ENCODE data around the gene RPS28. TPM values are rescaled to one million over a fixed set of nuclear protein-coding genes. Genes with fewer than 3 reads are reported as not detected.
"Not testable (repeated sequence)": the region's sequence is repeated elsewhere in the genome, so short reads cannot be mapped to it uniquely, and the experiment has no call there.

Gene RPS28
- total RNA-seq, result 1,000 to 10,000 TPM in 9 of 10 donors, 100 to 1,000 TPM in 1; 992 to 1,375 (median 1,101) TPM
- polyA plus RNA-seq, result 100 to 1,000 TPM; 883 to 920 TPM
- long read RNA-seq, donor 1, transcript RPS28-203 (4 exons, 1,326 nt), result major isoform, 242 of 249 reads
- long read RNA-seq, donor 1, partial matches to known transcripts, result 0 of 249 reads
- long read RNA-seq, donor 1, other reads (novel, unspliced or antisense), result 3 of 249 reads
- long read RNA-seq, donor 2, transcript RPS28-203 (4 exons, 1,326 nt), result major isoform, 299 of 319 reads
- long read RNA-seq, donor 2, partial matches to known transcripts, result 7 of 319 reads
- long read RNA-seq, donor 2, other reads (novel, unspliced or antisense), result 8 of 319 reads
- long read RNA-seq, donor 3, transcript RPS28-203 (4 exons, 1,326 nt), result major isoform, 56 of 61 reads
- long read RNA-seq, donor 3, partial matches to known transcripts, result 0 of 61 reads
- long read RNA-seq, donor 3, other reads (novel, unspliced or antisense), result 1 of 61 reads

DNA sequence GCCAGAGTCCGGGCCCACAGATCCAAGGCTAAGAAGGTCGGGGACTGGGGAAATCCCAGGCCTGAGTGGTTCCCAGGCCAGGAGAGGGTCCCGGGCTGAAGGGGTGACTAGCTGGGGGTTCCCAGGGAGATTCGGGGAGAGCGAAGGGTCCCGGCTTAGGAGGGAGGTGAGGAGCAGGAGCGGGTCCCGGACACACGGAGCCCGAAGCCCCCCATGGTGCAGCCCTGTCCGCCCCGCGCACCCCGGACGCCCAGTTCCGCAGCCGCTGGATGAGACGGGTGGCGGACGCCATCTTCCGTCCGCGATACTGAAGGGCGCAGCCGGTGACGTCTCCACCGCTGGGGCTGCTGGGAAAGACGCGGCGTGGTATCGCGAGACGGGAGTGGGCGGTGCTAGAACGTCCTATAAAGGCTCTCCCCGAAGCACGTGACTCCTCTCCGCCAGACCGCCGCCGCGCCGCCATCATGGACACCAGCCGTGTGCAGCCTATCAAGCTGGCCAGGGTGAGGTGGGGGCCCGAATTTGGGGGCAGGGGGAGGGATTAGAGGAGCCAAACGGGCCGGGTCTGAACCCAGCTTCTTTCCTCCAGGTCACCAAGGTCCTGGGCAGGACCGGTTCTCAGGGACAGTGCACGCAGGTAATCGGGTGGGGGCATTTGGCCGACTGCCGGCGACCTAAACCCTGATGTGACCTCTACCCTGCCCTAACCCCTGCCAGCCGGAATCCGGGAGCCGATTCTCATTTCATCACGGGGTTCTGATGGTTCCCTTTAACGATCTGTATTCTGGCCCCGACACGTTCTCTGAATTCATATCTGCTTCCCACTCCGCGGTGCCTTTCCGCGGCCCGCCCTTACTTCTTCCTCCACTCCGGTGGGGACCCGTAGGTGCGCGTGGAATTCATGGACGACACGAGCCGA, at the start of gene RPS28, which contains the start of gene NDUFA7:
RPS28 (plus strand) TSS at position 430 of the 919 bp plus-strand sequence; CDS start at position 465, 35 bp downstream.
NDUFA7 (minus strand) TSS at position 309 of the 919 bp plus-strand sequence; CDS start at position 292, 17 bp downstream.
- intact Hi-C loops (cut with DNase I), result loop anchor here in 3 of 10 donors (2.0 to 10.0 kb wide), 4 partner anchors 21 to 193 kb away; partner anchors contain the start of genes KANK3 (in 1 of the 3) and ZNF414 (in 1 of the 3)
- Histone ChIP-seq H3K27me3 (no peaks in the 10 kb centered on the region), H3K36me3 (peaks cover 0 to 46% (median 22%) of the 10 kb centered on the region in 9 donors), H3K9me3 (no peaks in the 10 kb centered on the region), H3K4me3 (peak within 1 kb of the TSS; percentile 67 to 99 (median 96)), H3K27ac (peak within 1 kb of the TSS; percentile 81 to 97 (median 96)), H3K4me1 (peaks cover 17 to 58% (median 44%) of the 10 kb centered on the region in 9 donors)
- ATAC-seq (peak; percentile 95 to 98 (median 96)), DNase-seq (peak; percentile 97 to 98)
- WGBS, 2 donors, result 0% methylated on average over 72 of the region's 72 CpGs
- TF ChIP-seq, protein P1, sequence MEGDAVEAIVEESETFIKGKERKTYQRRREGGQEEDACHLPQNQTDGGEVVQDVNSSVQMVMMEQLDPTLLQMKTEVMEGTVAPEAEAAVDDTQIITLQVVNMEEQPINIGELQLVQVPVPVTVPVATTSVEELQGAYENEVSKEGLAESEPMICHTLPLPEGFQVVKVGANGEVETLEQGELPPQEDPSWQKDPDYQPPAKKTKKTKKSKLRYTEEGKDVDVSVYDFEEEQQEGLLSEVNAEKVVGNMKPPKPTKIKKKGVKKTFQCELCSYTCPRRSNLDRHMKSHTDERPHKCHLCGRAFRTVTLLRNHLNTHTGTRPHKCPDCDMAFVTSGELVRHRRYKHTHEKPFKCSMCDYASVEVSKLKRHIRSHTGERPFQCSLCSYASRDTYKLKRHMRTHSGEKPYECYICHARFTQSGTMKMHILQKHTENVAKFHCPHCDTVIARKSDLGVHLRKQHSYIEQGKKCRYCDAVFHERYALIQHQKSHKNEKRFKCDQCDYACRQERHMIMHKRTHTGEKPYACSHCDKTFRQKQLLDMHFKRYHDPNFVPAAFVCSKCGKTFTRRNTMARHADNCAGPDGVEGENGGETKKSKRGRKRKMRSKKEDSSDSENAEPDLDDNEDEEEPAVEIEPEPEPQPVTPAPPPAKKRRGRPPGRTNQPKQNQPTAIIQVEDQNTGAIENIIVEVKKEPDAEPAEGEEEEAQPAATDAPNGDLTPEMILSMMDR (IDR thresholded peaks at IDR 0.05), result peak; percentile 15 to 60 (median 49)

DNA sequence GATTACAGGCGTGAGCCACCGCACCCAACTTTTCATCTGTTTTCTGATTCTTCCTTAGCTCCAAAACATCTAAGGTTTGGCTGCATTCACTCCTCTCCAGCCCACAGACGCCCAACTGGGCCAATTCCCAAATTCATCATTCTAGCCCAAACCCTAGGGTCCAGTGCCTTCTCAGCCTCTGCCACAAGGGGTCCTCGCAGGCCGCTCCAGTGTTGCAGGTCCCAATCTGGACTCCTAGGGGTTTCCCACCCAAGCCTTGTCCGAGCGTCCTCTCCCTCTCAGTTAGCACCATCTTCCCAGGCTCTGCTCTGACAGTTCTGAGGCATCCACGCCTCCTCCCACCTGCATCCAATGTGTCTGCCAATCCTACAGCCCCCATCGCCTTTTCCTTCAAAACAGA, 44.8 kb upstream of the RPS28 start:
- H3K9me3 ChIP-seq; DNase-seq; H3K4me1 ChIP-seq; intact Hi-C loops (cut with DNase I); H3K4me3 ChIP-seq; H3K27ac ChIP-seq; H3K36me3 ChIP-seq; H3K27me3 ChIP-seq: not testable (repeated sequence)
- no CpG with 5 or more reads among the region's 9 CpGs for WGBS, 2 donors
- ATAC-seq, result peak in 7 of 8 donors; percentile 33 to 84 (median 77)

DNA sequence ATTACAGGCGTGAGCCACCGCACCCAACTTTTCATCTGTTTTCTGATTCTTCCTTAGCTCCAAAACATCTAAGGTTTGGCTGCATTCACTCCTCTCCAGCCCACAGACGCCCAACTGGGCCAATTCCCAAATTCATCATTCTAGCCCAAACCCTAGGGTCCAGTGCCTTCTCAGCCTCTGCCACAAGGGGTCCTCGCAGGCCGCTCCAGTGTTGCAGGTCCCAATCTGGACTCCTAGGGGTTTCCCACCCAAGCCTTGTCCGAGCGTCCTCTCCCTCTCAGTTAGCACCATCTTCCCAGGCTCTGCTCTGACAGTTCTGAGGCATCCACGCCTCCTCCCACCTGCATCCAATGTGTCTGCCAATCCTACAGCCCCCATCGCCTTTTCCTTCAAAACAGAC, 30.0 kb upstream of the RPS28 start:
- DNase-seq; H3K4me1 ChIP-seq; H3K9me3 ChIP-seq; H3K4me3 ChIP-seq; intact Hi-C loops (cut with DNase I); H3K36me3 ChIP-seq; H3K27ac ChIP-seq; H3K27me3 ChIP-seq: not testable (repeated sequence)
- WGBS, 2 donors, result no CpG with 5 or more reads among the region's 9 CpGs
- peak in 7 of 8 donors; percentile 43 to 87 (median 64) for ATAC-seq

DNA sequence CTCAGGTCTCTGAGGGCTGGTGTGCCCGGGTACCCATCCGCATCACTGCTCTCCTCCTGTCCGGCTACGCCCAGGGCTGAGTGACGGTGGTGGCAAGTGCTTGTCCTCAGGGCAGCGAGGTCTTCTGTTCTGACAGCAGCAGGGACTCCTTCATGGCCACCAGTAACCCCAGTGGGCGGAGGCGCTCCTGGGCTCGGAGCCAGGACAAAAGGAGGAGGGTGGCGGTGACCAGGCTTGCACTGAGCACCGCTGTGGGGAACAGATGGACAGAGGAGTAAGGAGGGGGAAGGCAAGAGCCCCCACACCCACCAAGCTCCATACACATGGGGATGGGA, 19.0 kb upstream of the RPS28 start:
- no peaks in the 10 kb centered on the region for H3K27me3 ChIP-seq
- 30% methylated on average over 11 of the region's 11 CpGs for WGBS, 2 donors
- H3K9me3 ChIP-seq, result no peaks in the 10 kb centered on the region
- H3K36me3 ChIP-seq, result peaks cover 0 to 6% (median 0%) of the 10 kb centered on the region in 9 donors
- ATAC-seq (peak; percentile 40 to 85 (median 79)), DNase-seq (peak; percentile 73 to 76)
- H3K27ac ChIP-seq, result peak overlapping the region in 1 of 10 donors; percentile 2
- TF ChIP-seq, protein P1 (IDR thresholded peaks at IDR 0.05), result no peak
- no peak overlapping the region for H3K4me3 ChIP-seq
- intact Hi-C loops (cut with DNase I), result no loop called here
- peaks cover 4 to 28% (median 12%) of the 10 kb centered on the region in 9 donors for H3K4me1 ChIP-seq

DNA sequence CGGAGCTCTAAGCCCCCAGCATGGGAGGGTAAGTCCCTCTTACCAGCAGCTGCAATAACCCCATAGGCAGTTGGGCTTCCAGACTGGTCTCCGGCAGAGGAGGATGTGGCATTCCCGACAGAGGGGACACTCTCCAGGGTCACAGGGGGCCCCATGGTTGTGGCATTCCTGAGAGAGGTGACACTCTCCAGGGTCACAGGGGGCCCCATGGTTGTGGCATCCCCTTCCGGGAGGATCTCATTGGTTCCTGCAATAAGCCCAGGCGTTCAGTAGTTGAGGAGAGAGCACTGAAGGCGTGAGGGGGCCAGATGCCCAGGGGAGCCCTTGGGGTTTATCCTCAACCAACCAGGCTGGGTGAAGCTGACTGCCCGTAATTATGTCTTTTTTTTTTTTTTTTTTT, 18.6 kb upstream of the RPS28 start:
- Histone ChIP-seq H3K27me3 (peaks cover 0 to 3% (median 0%) of the 10 kb centered on the region in 7 donors), H3K9me3 (no peaks in the 10 kb centered on the region), H3K27ac (peak overlapping the region in 1 of 10 donors; percentile 2), H3K4me3 (no peak overlapping the region), H3K4me1 (peaks cover 7 to 32% (median 16%) of the 10 kb centered on the region in 9 donors), H3K36me3 (peaks cover 0 to 6% (median 0%) of the 10 kb centered on the region in 9 donors)
- 37 to 58% methylated on average over 7 of the region's 7 CpGs for WGBS, 2 donors
- DNase-seq, result no peak
- TF ChIP-seq, protein P1 (IDR thresholded peaks at IDR 0.05), result no peak
- intact Hi-C loops (cut with DNase I), result no loop called here
- peak in 4 of 8 donors; percentile 3 to 19 (median 8) for ATAC-seq

Data from heart right ventricle (tissue), 16 donors.